ENCODE data around the gene GTPBP10. TPM values are rescaled to one million over a fixed set of nuclear protein-coding genes. Genes with fewer than 3 reads are reported as not detected.

The GTPBP10 gene, protein sequence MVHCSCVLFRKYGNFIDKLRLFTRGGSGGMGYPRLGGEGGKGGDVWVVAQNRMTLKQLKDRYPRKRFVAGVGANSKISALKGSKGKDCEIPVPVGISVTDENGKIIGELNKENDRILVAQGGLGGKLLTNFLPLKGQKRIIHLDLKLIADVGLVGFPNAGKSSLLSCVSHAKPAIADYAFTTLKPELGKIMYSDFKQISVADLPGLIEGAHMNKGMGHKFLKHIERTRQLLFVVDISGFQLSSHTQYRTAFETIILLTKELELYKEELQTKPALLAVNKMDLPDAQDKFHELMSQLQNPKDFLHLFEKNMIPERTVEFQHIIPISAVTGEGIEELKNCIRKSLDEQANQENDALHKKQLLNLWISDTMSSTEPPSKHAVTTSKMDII
- total RNA-seq, result 5.7 and 10.1 TPM in 2 replicates

DNA sequence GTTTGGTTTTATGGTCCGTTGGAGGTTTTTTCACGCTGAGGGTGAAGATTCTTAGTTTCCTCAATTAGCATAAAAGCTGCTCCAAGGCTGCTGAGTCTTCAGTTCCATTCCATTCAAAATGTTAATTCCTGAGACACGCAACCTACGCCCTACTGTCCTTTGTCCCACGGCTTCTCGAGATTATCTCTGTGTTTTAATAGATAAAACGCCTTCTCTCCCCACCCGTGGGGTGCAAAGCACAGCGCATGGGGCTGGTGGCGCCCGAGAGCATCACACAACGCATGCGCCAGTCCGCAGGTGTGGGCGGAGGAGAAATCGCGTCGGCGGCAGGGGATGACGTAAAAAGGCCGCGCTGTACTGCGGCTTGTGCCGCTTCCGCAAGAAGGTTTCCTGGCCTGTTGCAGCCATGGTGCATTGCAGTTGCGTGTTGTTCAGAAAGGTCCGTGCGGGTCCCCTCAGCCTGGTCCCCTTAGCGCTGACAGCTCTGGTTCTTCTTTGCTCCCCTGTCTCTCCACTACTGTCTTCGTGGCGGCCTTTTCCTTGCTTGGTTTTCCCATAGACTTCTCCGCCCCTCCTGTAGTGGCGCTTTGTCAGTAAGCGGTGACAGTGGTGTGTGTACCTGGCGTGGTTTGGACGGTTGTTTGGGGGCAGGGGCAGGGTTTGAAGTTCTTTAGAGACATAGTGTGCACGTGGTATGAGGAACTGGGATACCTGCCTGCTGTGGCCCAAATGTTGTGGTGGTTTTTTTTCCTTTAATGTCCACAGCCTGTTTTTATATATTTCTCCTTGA is at the start of gene GTPBP10:
TSS of gene GTPBP10 (plus strand) at position 381 of the 790 bp plus-strand sequence. CDS start at position 407, 26 bp downstream.

DNA sequence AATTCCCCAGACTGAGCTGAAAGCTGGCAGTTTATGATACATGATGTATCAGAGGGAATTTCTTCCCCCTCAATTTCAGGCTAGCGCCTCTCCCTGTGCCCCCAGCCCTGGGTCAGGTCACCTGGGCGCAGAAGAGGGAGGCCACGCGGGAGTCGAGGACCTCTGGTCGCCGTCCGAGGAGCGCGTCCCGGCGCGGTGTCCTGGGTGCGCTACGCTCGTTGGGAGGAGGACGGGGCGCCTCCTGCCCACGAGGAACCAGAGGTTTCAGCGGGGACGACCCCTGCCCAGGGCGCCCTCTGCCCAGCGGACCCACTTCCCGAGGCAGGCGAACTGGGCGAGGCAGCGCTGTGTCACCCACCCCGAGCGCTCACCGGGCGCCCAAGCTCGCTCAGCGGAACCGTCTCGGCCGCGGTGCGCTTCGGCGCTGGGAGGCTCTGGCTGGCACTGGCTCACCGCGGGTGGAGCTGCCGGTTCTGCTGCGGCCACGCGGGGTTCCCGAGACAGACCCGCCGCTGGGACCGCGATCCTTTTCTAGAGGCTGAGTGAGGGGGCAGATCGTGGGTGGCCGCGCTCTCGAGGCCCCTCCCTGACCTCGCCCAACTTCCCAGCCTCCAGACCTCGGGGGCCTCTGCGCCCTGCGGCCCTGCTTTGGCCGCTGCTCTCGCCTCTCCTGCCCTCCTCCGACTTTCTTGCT is 25.6 kb upstream of the GTPBP10 start, which contains the start of gene FAM237B:
TSS of gene FAM237B (minus strand) at position 504 of the 694 bp plus-strand sequence. CDS start 1,556 bp downstream, outside the sequence.

DNA sequence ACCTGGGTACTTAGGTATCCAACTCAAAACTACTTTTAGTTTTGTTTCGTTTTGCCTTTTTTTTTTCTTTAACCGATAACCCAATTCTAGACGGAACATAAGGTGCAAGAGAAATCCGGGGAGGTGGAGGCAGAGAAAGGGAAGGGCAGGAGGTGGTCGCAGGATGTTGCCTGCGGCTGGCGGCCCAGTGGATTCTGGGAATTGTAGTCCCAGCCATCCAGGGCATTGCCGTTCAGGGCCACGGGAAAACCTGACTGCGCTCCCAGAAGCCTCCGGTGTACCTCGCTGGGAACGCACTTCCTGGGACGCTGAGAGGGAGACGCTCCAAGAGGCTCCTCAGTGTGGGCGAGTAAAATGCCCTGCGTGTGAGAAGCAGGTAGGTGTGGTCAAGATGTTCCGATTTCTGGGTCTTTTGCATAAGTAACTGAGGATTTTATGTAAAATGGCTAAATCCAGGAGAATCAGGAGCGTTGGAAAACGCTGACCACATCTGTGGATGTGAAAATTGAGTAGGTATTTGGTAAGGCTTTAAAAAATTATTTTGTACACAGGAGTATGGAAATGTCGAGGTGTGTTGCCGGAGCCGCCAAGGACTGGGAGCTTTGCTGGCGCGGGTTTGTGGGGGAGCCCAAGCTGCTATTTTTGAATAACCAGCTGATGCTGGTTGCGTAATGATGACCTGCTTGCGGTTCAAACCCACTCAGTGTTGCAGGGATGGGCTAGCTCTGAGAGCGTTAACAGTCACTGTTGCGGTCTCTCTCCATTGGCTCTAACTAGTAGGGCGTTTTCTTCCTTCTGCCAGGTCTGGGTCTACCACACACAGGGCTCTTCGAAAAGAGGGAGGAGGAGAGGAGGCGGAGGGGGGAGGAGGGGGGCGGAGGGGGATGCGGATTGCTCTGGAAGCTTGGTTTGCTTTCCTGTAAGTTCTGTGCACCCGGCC is 56.9 kb downstream of the GTPBP10 start, which contains the start of gene CLDN12:
TSS of gene CLDN12 (plus strand) at position 288 of the 940 bp plus-strand sequence. CDS start 9,216 bp downstream, outside the sequence.

Other genes with a start within 250 kb of the GTPBP10 start
- gene STEAP1, start 192.2 kb upstream of the GTPBP10 start, total RNA-seq, result 0.63 and 3.6 TPM in 2 replicates
- 1.3 and 3.3 TPM in 2 replicates for gene STEAP2, start 135.0 kb upstream of the GTPBP10 start, total RNA-seq
- 0.65 and 1.6 TPM in 2 replicates for gene CFAP69, start 101.5 kb upstream of the GTPBP10 start, total RNA-seq
- not detected in 2 replicates for gene FAM237B, start 25.4 kb upstream of the GTPBP10 start, total RNA-seq
- 22.2 and 31.8 TPM in 2 replicates for gene CLDN12, start 56.7 kb downstream of the GTPBP10 start, total RNA-seq
- not detected in 2 replicates for gene PTTG1IP2, start 122.9 kb downstream of the GTPBP10 start, total RNA-seq
- gene CDK14, start 249.6 kb downstream of the GTPBP10 start, total RNA-seq, result 14.3 and 18.3 TPM in 2 replicates

Data from mesangial cell (primary cell).